Endothelial cell of umbilical vein (primary cell): ENCODE data around the gene FRS2. TPM values are rescaled to one million over a fixed set of nuclear protein-coding genes. Genes with fewer than 3 reads are reported as not detected.

Experiments
- BruUV-seq: library from RNA; stranded (reverse); fragments of 400-500 nt; replicated peaks from 2 replicates; lab custom pipeline; 2021; lab: Mats Ljungman, UMichigan
- CTCF ChIA-PET: fragments of 300-600, 350-600 bp; sonication (Branson Sonifier 250); formaldehyde crosslinking; loops from one replicate; lab custom pipeline; 2021; ENCODE audit warnings: antibody characterized with exemption, inconsistent platforms; lab: Charles Lee
- POLR2A ChIA-PET: fragments of 300-600, 350-600 bp; sonication (Branson Sonifier 250); formaldehyde crosslinking; loops from one replicate; lab custom pipeline; 2021; ENCODE audit warnings: antibody characterized with exemption, inconsistent platforms; lab: Charles Lee
- DNase-seq: peaks from one replicate; pipeline ENCODE4 v3.0.0-alpha.2; 2011; ENCODE audit warnings: low read depth, low spot score
- FAIRE-seq: peaks from 2 replicates; lab custom pipeline; 2011; peaks lifted over from hg19 to GRCh38; lab: Jason Lieb, UNC
- H2AFZ ChIP-seq: 2 replicates; pipeline ENCODE4 v1.6.0; 2012; ENCODE audit warnings: low read depth, low read length, control low read depth, inconsistent platforms
- H3K27ac ChIP-seq: 2 replicates; pipeline ENCODE4 v1.5.1; 2011; ENCODE audit warnings: low read depth, mild to moderate bottlenecking, control low read depth, low read length, moderate library complexity; ENCODE audit not compliant: insufficient read depth
- H3K27me3 ChIP-seq, 2 experiments: 2 replicates each; pipeline versions ENCODE4 v1.6.0 to v1.6.1; 2011; ENCODE audit warnings: low read length in 2 of 2, mixed read lengths in 1 of 2; ENCODE audit not compliant: control insufficient read depth in 2 of 2, insufficient read depth in 2 of 2
- H3K36me3 ChIP-seq, 2 experiments: 2 replicates in 1 of 2; 3 replicates in 1 of 2; pipeline ENCODE4 v1.5.1; 2011; ENCODE audit warnings: low read length in 2 of 2, mild to moderate bottlenecking in 1 of 2, moderate library complexity in 1 of 2; ENCODE audit not compliant: control insufficient read depth in 2 of 2, insufficient read depth in 2 of 2; ENCODE audit errors: extremely low read depth in 1 of 2
- H3K4me1 ChIP-seq: 3 replicates; pipeline ENCODE4 v1.5.1; 2011; ENCODE audit warnings: mild to moderate bottlenecking, low read length; ENCODE audit not compliant: control insufficient read depth, insufficient read depth; ENCODE audit errors: extremely low read depth
- H3K4me2 ChIP-seq: 2 replicates; pipeline ENCODE4 v1.6.1; 2011; ENCODE audit warnings: low read length, control low read depth, mixed read lengths; ENCODE audit not compliant: insufficient read depth
- H3K4me3 ChIP-seq, 3 experiments: fragments of 200-600 bp in 1 of 3; sonication (generic), shearing (Covaris generic) in 1 of 3; replicated peaks in 1 of 3; 2 replicates each; pipeline ENCODE4 v1.5.1; 2011 to 2016; ENCODE audit warnings: control low read depth in 3 of 3, low read length in 3 of 3, mild to moderate bottlenecking in 2 of 3, inconsistent platforms in 1 of 3, low read depth in 1 of 3, moderate library complexity in 1 of 3; ENCODE audit not compliant: insufficient read depth in 1 of 3
- H3K79me2 ChIP-seq: 2 replicates; pipeline ENCODE4 v1.6.0; 2012; ENCODE audit warnings: low read length, inconsistent platforms; ENCODE audit not compliant: control insufficient read depth, insufficient read depth
- H3K9ac ChIP-seq: replicated peaks from 2 replicates; pipeline ENCODE3; 2011; ENCODE audit warnings: low read length, control low read depth; ENCODE audit not compliant: insufficient read depth; ENCODE audit errors: extremely low read depth
- H3K9me1 ChIP-seq: replicated peaks from 3 replicates; pipeline ENCODE4 v1.6.0; 2011; ENCODE audit warnings: mild to moderate bottlenecking, low read length; ENCODE audit not compliant: control insufficient read depth, insufficient read depth; ENCODE audit errors: extremely low read depth
- H3K9me3 ChIP-seq: replicated peaks from 2 replicates; pipeline ENCODE4 v1.5.1; 2012; ENCODE audit warnings: low read length, inconsistent platforms; ENCODE audit not compliant: control insufficient read depth, insufficient read depth
- H4K20me1 ChIP-seq: replicated peaks from 2 replicates; pipeline ENCODE3; 2011; ENCODE audit warnings: mild to moderate bottlenecking, low read length; ENCODE audit not compliant: control insufficient read depth, insufficient read depth; ENCODE audit errors: extremely low read depth
- CTCF ChIP-seq, 2 donors: IDR thresholded peaks; 1 replicate in 1 of 2; 2 replicates in 1 of 2; pipeline ENCODE4 v1.5.1; 2011; ENCODE audit warnings: low read length in 2 of 2, mild to moderate bottlenecking in 2 of 2, moderate library complexity in 2 of 2, control low read depth in 1 of 2, inconsistent platforms in 1 of 2, low read depth in 1 of 2; ENCODE audit not compliant: insufficient read depth in 1 of 2; ENCODE audit errors: extremely low read depth in 1 of 2
- EZH2 ChIP-seq: IDR thresholded peaks from 2 replicates; pipeline ENCODE4 v1.6.1; 2012; ENCODE audit warnings: borderline replicate concordance, low read depth, mild to moderate bottlenecking, moderate library complexity, low read length, inconsistent platforms; ENCODE audit not compliant: severe bottlenecking
- FOS ChIP-seq: IDR thresholded peaks from 2 replicates; pipeline ENCODE4 v1.6.1; 2011; ENCODE audit warnings: mild to moderate bottlenecking, low read length, moderate library complexity, borderline replicate concordance; ENCODE audit not compliant: insufficient read depth
- GATA2 ChIP-seq: IDR thresholded peaks from 2 replicates; pipeline ENCODE4 v1.7.0; 2011; ENCODE audit warnings: low read depth, mild to moderate bottlenecking, moderate library complexity, mixed read lengths, low read length; ENCODE audit not compliant: insufficient read length, insufficient read depth
- JUN ChIP-seq: IDR thresholded peaks from 2 replicates; pipeline ENCODE4 v1.6.1; 2011; ENCODE audit warnings: borderline replicate concordance, low read depth; ENCODE audit not compliant: insufficient read length, insufficient read depth
- MAX ChIP-seq: IDR thresholded peaks from 2 replicates; pipeline ENCODE4 v1.6.1; 2011; ENCODE audit not compliant: insufficient read depth, insufficient read length
- MYC ChIP-seq: IDR thresholded peaks from one replicate; pipeline ENCODE4 v1.6.1; 2011; ENCODE audit warnings: mild to moderate bottlenecking, low read depth, low read length
- POLR2A ChIP-seq: IDR thresholded peaks from 2 replicates; pipeline ENCODE4 v1.6.1; 2012; ENCODE audit warnings: low read depth, mild to moderate bottlenecking, control low read depth, low read length
- POLR2AphosphoS5 ChIP-seq: IDR thresholded peaks from 2 replicates; pipeline ENCODE4 v1.6.1; 2012; ENCODE audit warnings: low read depth, mild to moderate bottlenecking, control low read depth, low read length, moderate library complexity; ENCODE audit not compliant: insufficient read depth
- dilution Hi-C: fragments of 300-500 bp; cut with MboI; formaldehyde crosslinking; loops from one replicate; pipeline ENCODE4 v1.15.0; 2019; ENCODE audit warnings: low sequenced_read_pairs; ENCODE audit not compliant: extremely low pct_ligation_motif_present
- intact Hi-C: fragments of 100-400 bp; cut with micrococcal nuclease; formaldehyde crosslinking; loops from one replicate; pipeline ENCODE4 v1.10.0; 2022
- polyA plus RNA-seq, 4 experiments: library from polyadenylated mRNA; depleted of rRNA in 3 of 4; stranded (reverse) in 3 of 4; unstranded in 1 of 4; fragments of >200 nt; gene quantifications; 2 replicates each; pipeline versions ENCODE4 v1.2.1 to v1.2.3, GENCODE V29; 2011 to 2012; ENCODE audit warnings: missing spikeins in 1 of 4
- total RNA-seq: library from RNA; stranded (reverse); gene quantifications from 2 replicates; pipeline ENCODE4 v1.2.3, GENCODE V29; 2021

FRS2 gene
- total and polyA plus RNA-seq, 2 donors (not counting 3 experiments of a cell fraction or from before 2014, with no cell fraction given) = 6.3 to 15.5 TPM

- intact Hi-C loops = no loop called here
- BruUV-seq = no TSS peak
- CTCF ChIA-PET = interaction anchor here (1.1 to 1.5 kb wide), 2 partner anchors 9 to 22 kb away, joined by 3 to 4 read pairs; no protein-coding TSS in a partner anchor
These were observed 54.1 kb downstream of the FRS2 start for GRCh38 chr12:69524331-69524630.

More at GRCh38 chr12:69524331-69524630, 54.1 kb downstream of the FRS2 start:
- H3K27ac ChIP-seq = no peak overlapping the region
- no peak for TF ChIP-seq CTCF (IDR thresholded peaks at IDR 0.05; ENCODE audit: extremely low read depth in 1 of 2, insufficient read depth in 1 of 2, low read depth in 1 of 2, low read length in 2 of 2)
- no peak for TF ChIP-seq EZH2
- TF ChIP-seq MAX = no peak
- TF ChIP-seq JUN = no peak
- no peak for TF ChIP-seq MYC
- TF ChIP-seq POLR2A = no peak
- no peak for TF ChIP-seq GATA2
- no peak for TF ChIP-seq FOS
- TF ChIP-seq POLR2AphosphoS5 = no peak
- no peaks in the 10 kb centered on the region for H3K9me3 ChIP-seq
- H3K4me3 ChIP-seq = no peak overlapping the region
- dilution Hi-C loops = no loop called here
- peaks cover 88% of the 10 kb centered on the region for H3K79me2 ChIP-seq
- POLR2A ChIA-PET = no interaction called here
- no peaks in the 10 kb centered on the region for H3K9me1 ChIP-seq
- no peak overlapping the region for H3K9ac ChIP-seq
- FAIRE-seq (no peak), DNase-seq (no peak)
- no peaks in the 10 kb centered on the region for H3K36me3 ChIP-seq
- H3K4me2 ChIP-seq = no peak overlapping the region
- no peaks in the 10 kb centered on the region for H3K27me3 ChIP-seq
- H3K4me1 ChIP-seq = peaks cover 10% of the 10 kb centered on the region
- H2AFZ ChIP-seq = no peak overlapping the region
- peaks cover 6% of the 10 kb centered on the region for H4K20me1 ChIP-seq
